Uterus (tissue), 4 donors: ENCODE results near the gene CXCL1. TPM values are rescaled to one million over a fixed set of nuclear protein-coding genes. Genes with fewer than 3 reads are reported as not detected.

Source experiments
- DNase-seq, 2 donors: peaks; one replicate each; pipeline ENCODE4 v3.0.0-alpha.2; 2019 to 2020
- H3K27ac ChIP-seq, 2 donors: fragments of 200-600 bp; sonication (generic); 1 replicate in 1 of 2; 2 replicates in 1 of 2; pipeline ENCODE4 v1.5.1; 2016 to 2018
- H3K27me3 ChIP-seq, 2 donors: fragments of 200-600 bp; sonication (generic); one replicate each; pipeline ENCODE4 v1.5.1; 2018 to 2019; ENCODE audit warnings: control low read depth in 1 of 2
- H3K36me3 ChIP-seq, 2 donors: fragments of 200-600 bp; sonication (generic); one replicate each; pipeline ENCODE4 v1.5.1; 2019; ENCODE audit warnings: control low read depth in 1 of 2
- H3K4me1 ChIP-seq, 2 donors: fragments of 200-600 bp; sonication (generic); one replicate each; pipeline ENCODE4 v1.5.1; 2018 to 2019; ENCODE audit warnings: control low read depth in 1 of 2
- H3K4me3 ChIP-seq, 2 donors: fragments of 200-600 bp; sonication (generic); 1 replicate in 1 of 2; 2 replicates in 1 of 2; pipeline ENCODE4 v1.5.1; 2018 to 2019; ENCODE audit warnings: mild to moderate bottlenecking in 1 of 2
- H3K9me3 ChIP-seq, 2 donors: fragments of 200-600 bp; sonication (generic); one replicate each; pipeline ENCODE4 v1.5.1; 2019; ENCODE audit warnings: control low read depth in 1 of 2
- POLR2A ChIP-seq, 2 donors: fragments of 450-650 bp; IDR thresholded peaks; one replicate each; pipeline ENCODE4 v1.6.1; 2016; ENCODE audit warnings: antibody characterized with exemption in 2 of 2, mild to moderate bottlenecking in 1 of 2, moderate library complexity in 1 of 2
- intact Hi-C: fragments of 100-400 bp; cut with DNase I; formaldehyde crosslinking; loops from one replicate; pipeline ENCODE4 v1.15.1; 2023; ENCODE audit warnings: low total_unique reads
- total RNA-seq, 4 donors: library from RNA; depleted of rRNA in 3 of 4; stranded (reverse); fragments of >200 nt in 3 of 4; gene quantifications; one replicate each; pipeline versions ENCODE4 v1.1.0 to v1.2.4, GENCODE V29; 2014 to 2023
- TF ChIP-seq, protein P1 (sequence below), 4 experiments: fragments of 200-600 bp in 2 of 4; fragments of 450-650 bp in 2 of 4; sonication (generic) in 2 of 4; IDR thresholded peaks; one replicate each; pipeline ENCODE4 v1.5.1; 2016 to 2019; ENCODE audit warnings: antibody characterized with exemption in 4 of 4, mild to moderate bottlenecking in 2 of 4, moderate library complexity in 1 of 4
- donor health status: DM: yes; HTN: yes; CAD: no.

CXCL1 gene
- total RNA-seq, 4 donors from 2014 or later = 1.4 to 2.6 TPM; not detected in 2

- H3K36me3 ChIP-seq = no peaks in the 10 kb centered on the region
- H3K4me3 ChIP-seq = no peak within 1 kb of the TSS
- no peak for DNase-seq
- intact Hi-C loops = no loop called here
- H3K27ac ChIP-seq = no peak within 1 kb of the TSS
- TF ChIP-seq, protein P1, sequence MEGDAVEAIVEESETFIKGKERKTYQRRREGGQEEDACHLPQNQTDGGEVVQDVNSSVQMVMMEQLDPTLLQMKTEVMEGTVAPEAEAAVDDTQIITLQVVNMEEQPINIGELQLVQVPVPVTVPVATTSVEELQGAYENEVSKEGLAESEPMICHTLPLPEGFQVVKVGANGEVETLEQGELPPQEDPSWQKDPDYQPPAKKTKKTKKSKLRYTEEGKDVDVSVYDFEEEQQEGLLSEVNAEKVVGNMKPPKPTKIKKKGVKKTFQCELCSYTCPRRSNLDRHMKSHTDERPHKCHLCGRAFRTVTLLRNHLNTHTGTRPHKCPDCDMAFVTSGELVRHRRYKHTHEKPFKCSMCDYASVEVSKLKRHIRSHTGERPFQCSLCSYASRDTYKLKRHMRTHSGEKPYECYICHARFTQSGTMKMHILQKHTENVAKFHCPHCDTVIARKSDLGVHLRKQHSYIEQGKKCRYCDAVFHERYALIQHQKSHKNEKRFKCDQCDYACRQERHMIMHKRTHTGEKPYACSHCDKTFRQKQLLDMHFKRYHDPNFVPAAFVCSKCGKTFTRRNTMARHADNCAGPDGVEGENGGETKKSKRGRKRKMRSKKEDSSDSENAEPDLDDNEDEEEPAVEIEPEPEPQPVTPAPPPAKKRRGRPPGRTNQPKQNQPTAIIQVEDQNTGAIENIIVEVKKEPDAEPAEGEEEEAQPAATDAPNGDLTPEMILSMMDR (IDR thresholded peaks at IDR 0.05) = no peak
- no peak for TF ChIP-seq POLR2A (IDR thresholded peaks at IDR 0.05)
- H3K9me3 ChIP-seq = no peaks in the 10 kb centered on the region
- H3K4me1 ChIP-seq = no peaks in the 10 kb centered on the region
- no peaks in the 10 kb centered on the region for H3K27me3 ChIP-seq
Observed at GRCh38 chr4:73853246-73853704, 15.9 kb upstream of the CXCL1 start, which contains the start of gene PF4V1. Gene PF4V1, plus strand, starts transcription at chr4:73853296. Its CDS starts 67 bp downstream, at chr4:73853363.

DNA sequence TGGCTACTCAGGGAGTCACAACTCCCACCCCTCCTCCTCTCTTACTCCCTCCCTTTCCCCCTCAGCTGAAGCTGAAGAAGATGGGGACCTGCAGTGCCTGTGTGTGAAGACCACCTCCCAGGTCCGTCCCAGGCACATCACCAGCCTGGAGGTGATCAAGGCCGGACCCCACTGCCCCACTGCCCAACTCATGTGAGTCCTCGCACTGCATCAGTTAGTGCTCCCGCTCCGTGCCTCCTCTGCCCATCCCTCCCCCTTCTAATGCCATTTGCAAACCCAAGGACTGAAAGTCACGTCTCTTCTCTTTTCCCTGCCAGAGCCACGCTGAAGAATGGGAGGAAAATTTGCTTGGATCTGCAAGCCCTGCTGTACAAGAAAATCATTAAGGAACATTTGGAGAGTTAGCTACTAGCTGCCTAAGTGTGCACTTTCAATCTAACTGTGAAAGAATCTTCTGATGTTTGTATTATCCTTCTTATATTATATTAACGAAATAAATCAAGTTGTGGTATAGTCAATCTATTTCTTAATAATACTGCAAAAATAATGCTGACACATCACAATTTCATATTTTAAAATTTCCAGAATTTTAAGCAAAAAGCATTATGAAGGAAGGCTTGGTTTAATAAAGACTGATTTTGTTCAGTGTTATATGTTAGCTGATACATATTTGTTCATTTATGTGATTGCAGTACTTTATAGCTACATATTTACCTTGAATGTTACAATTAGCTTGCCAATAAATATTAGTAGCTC, 15.3 kb upstream of the CXCL1 start:
- H3K4me3 ChIP-seq = no peak overlapping the region
- no peaks in the 10 kb centered on the region for H3K4me1 ChIP-seq
- no peaks in the 10 kb centered on the region for H3K9me3 ChIP-seq
- no peaks in the 10 kb centered on the region for H3K27me3 ChIP-seq
- DNase-seq = no peak
- no peak overlapping the region for H3K27ac ChIP-seq
- H3K36me3 ChIP-seq = no peaks in the 10 kb centered on the region
- no peak for TF ChIP-seq POLR2A (IDR thresholded peaks at IDR 0.05)
- intact Hi-C loops = no loop called here

DNA sequence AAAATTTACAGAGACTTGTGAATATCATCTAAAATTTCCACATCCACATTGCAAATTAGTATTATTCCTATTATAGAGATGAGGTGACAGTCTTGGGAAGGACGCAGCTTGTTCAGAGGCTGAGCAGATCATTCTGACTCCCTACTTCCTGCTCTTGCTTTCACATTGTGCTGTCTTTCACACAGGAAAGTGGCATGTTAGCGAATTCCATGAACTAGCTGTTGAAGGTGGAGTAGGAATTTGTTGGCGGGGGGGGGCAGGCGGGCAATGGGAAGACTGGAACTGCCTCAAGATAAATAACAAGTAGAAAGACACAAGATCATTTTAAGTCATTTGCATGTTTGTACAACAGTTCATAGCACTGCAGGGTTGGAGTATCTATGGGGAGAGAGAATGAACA, 13.8 kb upstream of the CXCL1 start:
- Histone ChIP-seq H3K27ac (no peak overlapping the region), H3K36me3 (no peaks in the 10 kb centered on the region), H3K4me1 (no peaks in the 10 kb centered on the region), H3K4me3 (no peak overlapping the region), H3K9me3 (no peaks in the 10 kb centered on the region), H3K27me3 (no peaks in the 10 kb centered on the region)
- no peak for DNase-seq
- intact Hi-C loops = no loop called here
- no peak for TF ChIP-seq POLR2A (IDR thresholded peaks at IDR 0.05)
- TF ChIP-seq, protein P1 (IDR thresholded peaks at IDR 0.05) = no peak

GRCh38 chr4:73856518-73856917, 12.7 kb upstream of the CXCL1 start:
- no peak for TF ChIP-seq POLR2A (IDR thresholded peaks at IDR 0.05)
- TF ChIP-seq, protein P1 (IDR thresholded peaks at IDR 0.05) = no peak
- no peaks in the 10 kb centered on the region for H3K36me3 ChIP-seq
- no peaks in the 10 kb centered on the region for H3K27me3 ChIP-seq
- no peaks in the 10 kb centered on the region for H3K9me3 ChIP-seq
- no peaks in the 10 kb centered on the region for H3K4me1 ChIP-seq
- no peak overlapping the region for H3K4me3 ChIP-seq
- no peak for DNase-seq
- H3K27ac ChIP-seq = no peak overlapping the region
- intact Hi-C loops = no loop called here

- no peak overlapping the region for H3K27ac ChIP-seq
- H3K4me3 ChIP-seq = no peak overlapping the region
- intact Hi-C loops = no loop called here
- no peaks in the 10 kb centered on the region for H3K4me1 ChIP-seq
- DNase-seq = no peak
- no peaks in the 10 kb centered on the region for H3K27me3 ChIP-seq
- TF ChIP-seq POLR2A (IDR thresholded peaks at IDR 0.05) = no peak
- TF ChIP-seq, protein P1 (IDR thresholded peaks at IDR 0.05) = no peak
- no peaks in the 10 kb centered on the region for H3K36me3 ChIP-seq
- no peaks in the 10 kb centered on the region for H3K9me3 ChIP-seq
Observed at GRCh38 chr4:73859614-73860088, 9.5 kb upstream of the CXCL1 start.
